ENCODE results near the gene CASTOR1. TPM values are rescaled to one million over a fixed set of nuclear protein-coding genes. Genes with fewer than 3 reads are reported as not detected.

CASTOR1 gene
- total RNA-seq, 1 donor, result 20.7 TPM

DNA sequence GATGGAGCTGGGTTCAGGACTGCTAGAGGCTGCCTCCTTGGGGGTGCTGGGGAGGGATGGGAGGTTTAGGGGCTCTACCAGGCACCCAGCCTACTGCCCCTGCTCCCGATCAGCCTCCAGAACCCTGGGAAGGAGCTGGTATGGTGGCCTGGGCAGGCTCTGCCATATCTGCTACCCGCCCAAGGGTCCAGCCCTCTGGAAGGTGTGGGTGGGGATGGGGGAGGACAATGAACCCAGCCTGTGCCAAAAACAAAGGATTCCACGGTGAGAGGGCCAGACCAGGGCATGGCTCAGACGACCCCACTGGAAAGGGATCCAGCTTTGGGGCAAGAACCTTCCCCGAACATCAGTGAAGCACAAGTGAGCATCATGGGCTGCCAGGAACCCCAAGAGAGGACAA, 3.0 kb downstream of the CASTOR1 start:
- no peak for DNase-seq (ENCODE audit: low read depth in 2 of 3, low spot score in 2 of 3)

DNA sequence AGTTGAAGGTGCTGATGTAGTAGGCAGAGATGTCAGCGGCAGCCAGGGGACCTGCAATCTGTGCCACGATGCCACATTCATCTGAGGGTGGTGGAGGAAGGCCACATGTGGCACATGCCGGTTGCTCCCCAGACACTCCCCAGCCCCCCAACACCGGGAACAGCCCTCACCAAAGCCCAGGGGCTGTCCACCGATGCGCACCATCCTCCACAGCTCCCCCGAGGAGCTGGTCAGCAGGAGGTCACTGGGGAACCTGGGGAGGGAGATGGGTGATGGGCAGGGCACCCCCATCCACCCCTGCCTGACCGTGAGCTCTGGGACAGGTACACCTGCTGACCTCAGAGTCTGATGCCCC, 3.5 kb downstream of the CASTOR1 start:
- no peak for DNase-seq (ENCODE audit: low read depth in 2 of 3, low spot score in 2 of 3)

- DNase-seq (ENCODE audit: low read depth in 2 of 3, low spot score in 2 of 3), result no peak
Observed at GRCh38 chr22:30285176-30285845, 4.0 kb downstream of the CASTOR1 start.

- DNase-seq (ENCODE audit: low read depth in 2 of 3, low spot score in 2 of 3), result no peak
Observed at GRCh38 chr22:30284666-30285065, 4.6 kb downstream of the CASTOR1 start.

DNA sequence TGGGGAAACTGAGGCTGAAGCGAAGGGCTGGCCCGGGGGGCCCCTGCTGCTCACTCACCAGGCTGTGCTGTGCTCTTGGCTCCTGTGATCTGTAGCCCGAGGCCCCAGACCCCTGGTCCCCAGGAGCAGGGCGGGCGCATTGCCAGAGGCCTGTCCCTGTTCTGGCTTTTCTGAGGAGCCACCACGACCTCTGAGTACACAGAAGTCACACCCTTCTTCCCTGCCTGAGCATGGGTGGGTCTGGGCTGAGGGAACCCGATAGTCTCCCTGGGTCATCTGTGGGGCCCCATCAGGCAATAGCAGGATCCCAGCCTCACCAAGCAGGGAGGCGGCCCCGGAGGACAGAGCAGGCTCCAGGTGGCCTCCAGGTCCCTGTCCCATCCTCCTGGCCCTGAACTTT, 5.1 kb downstream of the CASTOR1 start:
- no peak for DNase-seq (ENCODE audit: low read depth in 2 of 3, low spot score in 2 of 3)

GRCh38 chr22:30283342-30283741, 6.0 kb downstream of the CASTOR1 start:
- DNase-seq (ENCODE audit: low read depth in 2 of 3, low spot score in 2 of 3), result no peak

DNA sequence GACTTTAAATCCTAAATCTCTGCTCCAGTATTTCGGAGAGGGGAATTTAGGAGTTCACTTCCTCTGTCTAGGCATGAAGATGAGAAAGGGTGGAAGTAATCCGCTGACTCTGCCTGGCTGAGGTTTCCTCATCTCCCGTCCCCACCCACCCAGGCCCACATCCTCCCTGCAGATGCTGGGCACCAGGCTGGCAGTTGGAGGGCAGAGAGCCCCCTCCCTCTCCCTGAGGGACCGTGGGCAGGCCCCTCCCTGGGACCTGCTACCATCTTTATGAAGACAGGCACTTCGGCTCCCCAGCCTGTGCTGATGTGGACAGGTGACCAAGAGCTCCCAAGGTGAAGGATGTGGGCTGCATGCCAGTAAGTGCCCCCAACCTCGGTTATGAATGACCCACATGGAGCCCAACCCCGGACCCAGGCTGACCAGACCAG, 6.7 kb downstream of the CASTOR1 start:
- DNase-seq (ENCODE audit: low read depth in 2 of 3, low spot score in 2 of 3), result peak in 1 of 3 donors; percentile 61

- no peak for DNase-seq (ENCODE audit: low read depth in 2 of 3, low spot score in 2 of 3)
Observed at GRCh38 chr22:30280505-30280904, 8.8 kb downstream of the CASTOR1 start.

DNA sequence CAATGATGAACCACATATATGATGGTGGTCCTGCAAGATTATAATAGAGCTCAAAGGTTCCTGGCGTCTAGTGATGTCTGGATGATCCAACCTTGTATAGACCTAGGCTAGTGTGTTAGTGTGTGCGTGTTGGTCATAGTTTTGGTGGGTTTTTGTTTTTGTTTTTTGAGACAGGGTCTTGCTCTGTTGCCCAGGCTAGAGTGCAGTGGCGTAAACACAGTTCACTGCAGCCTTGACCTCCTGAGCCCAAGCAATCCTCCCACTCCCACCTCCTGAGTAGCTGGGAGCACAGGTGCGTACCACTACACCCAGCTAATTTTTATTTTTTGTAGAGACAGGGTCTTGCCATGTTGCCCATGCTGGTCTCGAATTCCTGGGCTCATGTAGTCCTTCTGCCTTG, 9.4 kb downstream of the CASTOR1 start:
- DNase-seq (ENCODE audit: low read depth in 2 of 3, low spot score in 2 of 3), result no peak

GRCh38 chr22:30279046-30279788, 10.1 kb downstream of the CASTOR1 start:
- no peak for DNase-seq (ENCODE audit: low read depth in 2 of 3, low spot score in 2 of 3)

GRCh38 chr22:30277547-30278344, 11.6 kb downstream of the CASTOR1 start:
- DNase-seq (ENCODE audit: low read depth in 2 of 3, low spot score in 2 of 3), result peak in 1 of 3 donors; percentile 66

DNA sequence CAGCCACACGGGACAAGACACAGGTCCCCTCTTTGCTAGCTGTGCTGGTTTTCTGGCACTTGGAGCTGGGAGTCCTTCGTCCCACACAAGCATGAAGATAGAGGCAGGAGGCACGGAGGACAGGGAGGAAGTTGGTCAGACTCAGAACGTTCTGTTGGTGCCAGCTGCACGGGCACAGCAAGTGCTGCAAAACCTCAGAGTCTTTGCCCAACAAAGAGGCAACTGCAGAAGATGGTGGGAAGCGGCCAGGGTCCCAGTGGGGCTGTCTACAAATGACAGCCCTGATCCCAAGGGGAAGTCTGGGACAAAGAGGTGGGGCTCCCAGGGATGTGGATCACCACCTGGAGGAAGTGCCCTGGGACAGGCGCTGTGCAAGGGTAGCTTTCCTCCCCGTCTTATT, 13.3 kb downstream of the CASTOR1 start:
- DNase-seq (ENCODE audit: low read depth in 2 of 3, low spot score in 2 of 3), result no peak

DNA sequence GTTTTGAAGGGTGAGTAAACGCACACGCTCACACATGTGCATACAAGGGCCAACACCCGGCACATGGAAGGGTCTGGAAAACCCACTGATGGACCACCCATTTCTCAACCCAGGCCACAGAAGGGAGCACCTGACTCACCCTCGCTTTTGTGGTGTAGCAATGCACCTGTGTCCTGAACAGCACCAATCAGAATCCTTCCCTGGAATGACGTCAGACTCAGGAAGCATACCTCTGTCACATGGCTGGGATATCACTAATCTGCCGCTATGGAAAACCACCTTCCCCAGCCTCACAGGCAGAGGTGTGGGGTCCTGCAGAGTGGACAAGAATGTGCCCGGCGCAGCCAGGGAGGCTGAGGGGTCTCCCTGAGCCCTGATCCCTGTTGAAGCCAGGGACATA, 13.7 kb downstream of the CASTOR1 start:
- no peak for DNase-seq (ENCODE audit: low read depth in 2 of 3, low spot score in 2 of 3)

DNA sequence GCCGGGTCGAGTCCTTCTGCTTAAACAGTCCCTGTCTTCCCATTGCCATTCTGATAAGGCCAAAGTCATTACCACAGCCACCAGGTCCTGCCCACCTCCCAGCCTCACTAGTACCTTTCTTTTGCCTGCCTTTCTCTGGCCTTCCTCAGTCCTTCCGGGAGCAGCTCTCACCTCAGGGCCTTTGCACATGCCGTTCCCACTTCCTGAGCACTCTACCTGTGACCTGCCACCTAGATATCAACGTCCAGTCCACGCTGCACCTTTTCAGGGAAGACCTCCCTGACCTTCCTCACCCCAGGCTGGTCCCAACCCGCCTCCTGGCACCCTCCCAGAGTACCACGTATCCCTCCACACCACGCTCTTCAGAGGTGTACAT, 14.9 kb downstream of the CASTOR1 start:
- no peak for DNase-seq (ENCODE audit: low read depth in 2 of 3, low spot score in 2 of 3)

GRCh38 chr22:30273711-30274436, 15.4 kb downstream of the CASTOR1 start:
- DNase-seq (ENCODE audit: low read depth in 2 of 3, low spot score in 2 of 3), result no peak

DNA sequence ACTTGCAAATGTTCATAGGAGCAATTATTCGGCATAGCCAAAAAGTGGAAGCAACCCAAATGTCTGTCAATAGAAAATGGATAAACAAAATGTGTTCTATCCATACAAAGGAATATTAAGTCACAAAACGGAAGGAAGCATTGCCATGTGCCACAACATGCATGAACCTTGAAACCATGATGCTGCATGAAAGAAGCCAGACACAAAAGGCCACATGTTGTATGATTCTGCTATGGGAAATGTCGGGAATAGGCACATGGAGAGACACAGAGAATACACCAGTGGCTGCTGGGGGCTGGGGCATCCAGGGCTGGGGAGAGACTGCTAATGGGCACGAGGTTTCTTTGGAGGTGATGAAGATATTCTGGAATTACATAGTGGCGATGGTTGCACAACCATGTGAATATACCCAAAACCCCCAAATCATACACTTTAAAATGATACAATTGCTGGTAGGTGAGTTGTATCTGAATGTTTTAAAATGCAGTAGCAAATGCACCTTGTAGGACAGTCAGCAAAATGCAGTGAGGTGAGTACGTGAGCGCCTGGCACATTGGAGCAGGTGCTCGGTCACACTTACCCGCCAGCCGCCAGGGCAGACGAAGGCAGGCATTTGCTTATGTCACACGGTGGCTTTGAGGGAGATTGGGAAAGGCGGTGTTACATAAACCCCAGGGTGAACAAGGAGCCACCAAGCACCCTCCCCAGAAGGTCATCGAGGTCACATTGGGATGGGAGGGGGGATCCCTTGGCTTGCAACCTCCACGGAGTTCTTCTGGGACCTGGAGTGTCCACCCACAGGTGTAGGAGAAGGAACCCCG, 16.3 kb downstream of the CASTOR1 start:
- no peak for DNase-seq (ENCODE audit: low read depth in 2 of 3, low spot score in 2 of 3)

DNA sequence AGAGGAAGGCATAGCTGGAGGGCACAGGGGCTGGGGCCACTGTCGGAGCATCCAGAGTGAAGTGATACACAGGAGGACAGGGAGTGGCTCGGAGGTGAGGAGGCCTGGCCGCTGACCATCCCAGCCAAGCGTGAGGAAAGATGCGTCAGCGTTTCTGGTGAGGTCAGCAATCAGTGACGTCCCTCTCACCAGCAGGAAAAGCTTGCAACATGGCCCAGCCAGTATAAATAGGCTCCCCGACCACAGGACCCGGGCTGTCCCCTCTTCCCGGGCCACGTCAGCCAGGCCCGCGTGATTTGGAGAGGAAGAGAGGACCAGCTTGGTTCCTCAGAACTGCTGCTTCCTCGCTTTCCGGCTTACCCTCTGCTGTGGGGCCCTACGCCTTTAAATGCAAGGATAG, 18.5 kb downstream of the CASTOR1 start:
- DNase-seq (ENCODE audit: low read depth in 2 of 3, low spot score in 2 of 3), result peak in 2 of 3 donors; percentile 87 to 94

- DNase-seq (ENCODE audit: low read depth in 2 of 3, low spot score in 2 of 3), result no peak
Observed at GRCh38 chr22:30268331-30268730, 21.0 kb downstream of the CASTOR1 start.

DNA sequence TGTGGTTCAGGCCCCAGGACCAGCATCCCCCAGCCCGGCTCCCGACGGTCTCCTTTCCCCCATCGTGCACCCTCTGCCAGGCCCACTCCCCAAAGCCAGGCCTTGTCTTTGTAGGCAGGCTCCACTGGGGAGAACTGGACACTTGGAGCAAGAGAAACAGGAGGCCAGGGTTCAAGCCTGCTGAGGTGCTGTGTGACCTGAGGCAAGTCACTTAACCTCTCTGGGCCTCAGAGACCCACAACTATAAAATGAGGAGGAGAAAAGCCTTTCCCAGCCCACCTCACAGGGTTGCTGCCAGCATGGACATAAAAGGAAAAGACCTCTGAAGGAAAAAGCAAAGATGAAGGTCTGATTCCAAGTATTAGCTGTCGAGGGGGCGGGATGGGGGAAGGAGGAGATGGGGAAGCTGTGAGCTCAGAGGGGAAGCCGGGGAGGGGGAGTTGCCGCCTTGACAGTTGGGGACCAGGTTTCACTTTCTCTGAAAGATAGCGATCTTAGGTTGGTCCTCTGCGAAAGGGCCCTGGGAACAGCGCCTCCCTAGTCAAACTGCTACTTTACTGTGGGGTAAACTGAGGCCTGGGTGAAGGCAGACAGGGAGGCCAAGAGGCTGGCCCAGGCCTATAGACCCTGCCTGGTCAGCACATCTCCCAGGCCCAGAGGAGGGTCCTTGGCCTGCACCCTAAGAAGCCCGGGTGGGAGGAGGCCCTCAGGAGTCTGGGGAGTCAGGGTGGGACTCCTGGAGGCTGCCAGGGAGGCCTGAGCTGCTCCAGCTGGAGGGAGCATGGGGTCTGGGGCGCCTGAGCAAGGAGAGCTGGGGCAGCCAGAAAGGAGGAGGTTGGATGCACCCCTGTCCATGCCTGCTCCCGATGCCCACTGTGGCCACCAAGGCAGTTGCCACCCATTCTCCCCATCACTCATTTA, 21.7 kb downstream of the CASTOR1 start:
- peak in 2 of 3 donors; percentile 85 to 93 for DNase-seq (ENCODE audit: low read depth in 2 of 3, low spot score in 2 of 3)

Data from hematopoietic multipotent progenitor cell (in vitro differentiated cells).